Measurements from ENCODE around the gene RDH13. TPM values are rescaled to one million over a fixed set of nuclear protein-coding genes. Genes with fewer than 3 reads are reported as not detected.
"Not testable (repeated sequence)": the region's sequence is repeated elsewhere in the genome, so short reads cannot be mapped to it uniquely, and the experiment has no call there.

The RDH13 gene
- total RNA-seq, 1 experiment from 2014 or later: 5.3 TPM

DNA sequence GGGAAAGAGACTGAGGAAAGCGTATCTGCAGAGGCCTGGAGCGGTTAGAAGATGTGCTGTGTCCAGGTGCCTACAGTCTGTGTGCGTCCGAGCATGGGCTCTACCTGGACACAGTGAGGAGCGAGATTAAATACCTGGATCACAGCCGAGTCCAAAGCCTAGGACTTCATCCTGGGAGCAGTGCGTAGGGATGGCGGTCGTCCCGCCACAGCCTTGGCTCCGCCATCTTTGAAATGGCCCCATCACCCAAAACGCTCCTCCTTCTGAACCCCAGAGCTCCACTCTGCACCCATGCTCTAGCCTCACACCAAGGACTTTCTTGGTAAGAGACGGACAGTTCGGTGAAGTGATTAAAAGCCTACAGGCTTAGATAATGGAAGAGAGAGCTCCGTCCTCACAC, 44.7 kb downstream of the RDH13 start:
- no peak for DNase-seq (ENCODE audit: low read depth)

DNA sequence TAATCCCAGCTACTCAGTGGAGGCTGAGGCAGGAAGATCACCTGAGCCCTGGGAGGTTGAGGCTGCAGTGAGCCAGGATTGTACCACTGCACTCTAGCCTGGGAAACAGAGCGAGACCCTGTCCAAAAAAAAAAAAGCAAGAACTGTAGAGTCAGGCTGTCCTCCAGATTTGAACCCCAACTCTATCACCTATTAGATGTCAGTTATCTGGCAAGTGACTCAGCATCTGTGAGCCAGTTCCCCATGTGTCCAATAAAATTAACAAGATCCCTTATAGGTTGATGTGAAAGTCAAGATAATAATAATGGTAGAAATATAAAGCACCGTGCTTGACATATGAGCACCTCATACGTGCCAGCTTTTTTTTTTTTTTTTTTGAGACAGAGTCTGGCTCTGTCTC, 46.9 kb downstream of the RDH13 start:
- DNase-seq (ENCODE audit: low read depth): no peak

DNA sequence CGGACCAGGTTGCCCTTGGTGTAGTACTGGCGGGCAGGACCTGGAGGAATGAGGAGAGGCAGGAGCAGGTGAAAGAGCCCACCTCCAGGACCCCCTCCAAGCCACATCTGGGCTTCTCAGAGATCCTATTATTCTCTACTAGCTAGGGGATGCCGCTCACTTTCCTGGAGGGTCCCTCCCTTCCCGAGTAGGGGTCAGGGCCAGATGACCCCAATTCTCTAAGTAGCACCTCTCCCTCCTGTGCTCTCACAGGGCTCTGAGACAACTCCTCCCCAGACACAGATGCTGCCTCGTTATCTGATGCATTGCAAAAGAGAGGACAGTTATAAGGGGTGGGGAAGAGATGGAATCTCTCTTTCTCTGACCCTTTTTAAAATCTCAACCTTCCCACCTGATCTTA, 47.8 kb downstream of the RDH13 start:
- DNase-seq (ENCODE audit: low read depth): no peak

DNA sequence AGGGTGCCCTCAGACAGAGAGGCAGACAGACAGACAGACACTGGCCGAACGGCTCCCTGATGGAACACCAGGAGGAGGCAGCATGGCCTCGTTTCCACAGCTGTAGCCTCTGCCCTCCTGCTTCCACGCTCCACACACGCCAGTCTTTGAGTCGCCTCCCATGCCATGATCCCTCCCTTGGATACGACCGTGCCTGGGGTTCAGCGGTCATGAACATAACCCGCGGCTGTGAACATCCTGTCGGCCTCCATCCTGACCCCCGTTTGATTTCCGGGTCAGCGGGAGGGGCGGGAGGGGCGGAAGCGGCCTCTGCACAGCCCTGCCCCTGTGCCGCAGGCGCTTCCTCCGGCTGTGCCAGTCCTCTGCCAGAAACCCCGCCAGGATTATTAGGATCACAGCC, 48.2 kb downstream of the RDH13 start:
- DNase-seq (ENCODE audit: low read depth): no peak

DNA sequence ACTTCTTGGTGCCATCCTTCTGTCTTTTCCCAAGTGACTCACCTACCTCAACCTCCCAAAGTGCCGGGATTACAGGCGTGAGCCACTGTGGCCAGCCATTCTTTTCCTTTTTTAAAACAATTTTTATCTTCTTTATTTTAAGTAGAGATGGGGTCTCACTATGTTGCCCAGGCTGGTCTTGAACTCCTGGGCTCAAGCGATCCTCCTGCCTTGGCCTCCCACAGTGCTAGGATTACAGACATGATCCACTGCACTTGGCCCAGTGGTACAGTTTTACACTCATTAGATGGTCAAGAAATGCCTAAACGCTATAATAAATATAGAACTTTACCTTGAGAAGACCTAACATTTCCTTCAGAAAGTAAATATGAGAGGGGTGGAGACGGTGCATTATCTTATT, 49.4 kb downstream of the RDH13 start:
- DNase-seq (ENCODE audit: low read depth): no peak

DNA sequence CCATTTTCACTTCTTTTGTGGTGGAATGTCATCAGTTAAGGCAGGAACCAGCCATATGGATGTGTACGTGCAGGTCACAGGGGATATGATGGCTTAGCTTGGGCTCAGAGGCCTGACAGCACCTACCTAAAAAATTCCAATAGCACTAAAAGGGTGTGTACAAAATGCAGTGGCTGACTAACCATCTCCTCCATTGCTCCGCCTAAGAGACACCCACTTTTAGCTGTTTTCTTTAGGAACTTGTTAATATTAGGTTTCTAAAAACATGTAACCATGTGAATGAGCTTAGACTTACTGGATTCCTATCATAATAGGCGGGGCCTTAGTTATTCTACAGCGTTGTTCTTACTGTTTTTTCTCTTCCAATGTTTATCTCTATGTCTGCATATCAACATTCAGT, 50.6 kb downstream of the RDH13 start:
- no peak for DNase-seq (ENCODE audit: low read depth)

DNA sequence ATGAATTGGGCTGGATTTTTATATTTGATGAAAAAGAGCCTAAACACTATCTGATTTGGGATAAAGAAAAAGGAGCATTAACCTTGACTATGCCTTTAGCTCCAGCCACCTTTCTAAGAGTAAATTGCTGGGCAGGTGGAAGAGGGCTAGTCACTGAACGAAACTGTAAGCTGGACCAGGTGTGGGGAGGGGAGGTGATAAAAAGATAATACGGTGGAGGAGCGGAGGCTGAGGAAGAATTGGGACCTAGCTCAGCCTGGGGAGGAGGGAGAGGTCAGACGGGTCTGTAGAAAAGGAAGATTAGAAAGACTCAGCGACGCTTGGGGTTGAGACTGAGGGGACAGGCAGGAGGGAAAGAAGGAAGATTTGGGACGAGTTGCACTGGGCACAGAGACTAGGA, 52.4 kb downstream of the RDH13 start:
- DNase-seq (ENCODE audit: low read depth): not testable (repeated sequence)

DNA sequence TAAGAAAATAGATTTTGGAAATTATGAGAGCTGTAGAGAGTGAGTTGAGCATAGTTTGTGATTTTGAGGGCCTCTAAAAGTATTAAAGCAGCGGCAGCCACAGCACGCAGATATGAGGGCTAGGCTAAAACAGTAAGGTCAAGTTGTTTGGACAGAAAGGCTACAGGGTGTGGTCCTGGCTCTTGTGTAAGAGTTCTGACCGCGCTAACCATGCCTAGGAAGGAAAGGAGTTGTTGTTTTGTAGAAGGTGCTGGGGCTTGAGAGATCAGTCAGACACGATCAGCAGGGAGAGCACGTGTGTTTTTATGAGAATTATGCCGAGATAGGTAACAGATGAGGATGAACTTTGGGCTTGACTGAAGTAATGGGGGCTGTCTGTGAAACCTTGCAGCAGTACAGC, 54.2 kb downstream of the RDH13 start:
- DNase-seq (ENCODE audit: low read depth): not testable (repeated sequence)

DNA sequence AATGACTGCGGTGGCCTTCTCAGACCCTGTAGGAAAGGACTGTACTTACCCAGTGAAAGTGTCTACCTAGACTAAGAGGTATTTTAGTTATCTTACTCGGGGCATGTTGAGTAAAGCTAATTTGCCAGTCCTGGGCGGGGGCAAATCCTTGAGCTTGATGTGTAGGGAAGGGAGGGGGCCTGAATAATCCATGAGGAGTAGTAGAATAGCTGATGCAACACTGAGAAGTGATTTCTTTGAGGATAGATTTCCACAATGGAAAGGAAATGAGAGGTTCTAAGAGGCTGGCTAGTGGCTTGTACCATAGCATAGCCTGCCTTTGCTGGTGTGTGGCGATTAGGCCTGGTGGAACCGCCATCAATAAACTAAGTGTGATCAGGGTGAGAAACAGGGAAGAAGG, 54.8 kb downstream of the RDH13 start:
- not testable (repeated sequence) for DNase-seq (ENCODE audit: low read depth)

DNA sequence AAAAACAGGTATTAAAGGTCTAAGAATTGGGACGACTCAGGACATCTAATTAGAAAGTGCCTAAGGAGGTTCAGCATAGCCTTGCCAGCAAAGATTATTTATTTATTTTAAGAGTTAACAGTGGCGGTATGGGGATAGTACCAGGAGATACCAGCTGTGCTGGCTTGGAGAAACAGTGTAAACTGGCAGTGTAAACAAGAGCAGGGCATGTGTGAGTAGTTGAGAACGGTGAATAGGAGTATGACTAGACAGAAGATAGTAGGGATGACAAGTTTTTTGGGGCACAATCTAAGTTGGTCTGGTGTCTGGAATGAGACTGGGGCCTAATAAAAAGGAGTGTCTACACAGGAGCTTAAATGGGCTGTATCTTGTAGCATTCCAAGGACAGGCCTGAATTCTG, 55.4 kb downstream of the RDH13 start:
- not testable (repeated sequence) for DNase-seq (ENCODE audit: low read depth)

DNA sequence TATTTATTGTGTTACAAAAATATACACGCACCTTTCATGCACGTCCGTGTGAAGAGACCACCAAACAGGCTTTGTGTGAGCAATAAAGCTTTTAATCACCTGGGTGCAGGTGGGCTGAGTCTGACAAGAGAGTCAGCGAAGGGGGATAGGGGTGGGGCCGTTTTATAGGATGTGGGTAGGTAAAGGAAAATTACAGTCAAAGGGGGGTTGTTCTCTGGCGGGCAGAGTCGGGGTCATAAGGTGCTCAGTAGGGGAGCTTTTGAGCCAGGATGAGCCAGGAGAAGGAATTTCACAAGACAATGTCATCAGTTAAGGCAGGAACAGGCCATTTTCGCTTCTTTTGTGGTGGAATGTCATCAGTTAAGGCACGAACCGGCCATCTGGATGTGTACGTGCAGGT, 56.2 kb downstream of the RDH13 start:
- DNase-seq (ENCODE audit: low read depth): not testable (repeated sequence)

DNA sequence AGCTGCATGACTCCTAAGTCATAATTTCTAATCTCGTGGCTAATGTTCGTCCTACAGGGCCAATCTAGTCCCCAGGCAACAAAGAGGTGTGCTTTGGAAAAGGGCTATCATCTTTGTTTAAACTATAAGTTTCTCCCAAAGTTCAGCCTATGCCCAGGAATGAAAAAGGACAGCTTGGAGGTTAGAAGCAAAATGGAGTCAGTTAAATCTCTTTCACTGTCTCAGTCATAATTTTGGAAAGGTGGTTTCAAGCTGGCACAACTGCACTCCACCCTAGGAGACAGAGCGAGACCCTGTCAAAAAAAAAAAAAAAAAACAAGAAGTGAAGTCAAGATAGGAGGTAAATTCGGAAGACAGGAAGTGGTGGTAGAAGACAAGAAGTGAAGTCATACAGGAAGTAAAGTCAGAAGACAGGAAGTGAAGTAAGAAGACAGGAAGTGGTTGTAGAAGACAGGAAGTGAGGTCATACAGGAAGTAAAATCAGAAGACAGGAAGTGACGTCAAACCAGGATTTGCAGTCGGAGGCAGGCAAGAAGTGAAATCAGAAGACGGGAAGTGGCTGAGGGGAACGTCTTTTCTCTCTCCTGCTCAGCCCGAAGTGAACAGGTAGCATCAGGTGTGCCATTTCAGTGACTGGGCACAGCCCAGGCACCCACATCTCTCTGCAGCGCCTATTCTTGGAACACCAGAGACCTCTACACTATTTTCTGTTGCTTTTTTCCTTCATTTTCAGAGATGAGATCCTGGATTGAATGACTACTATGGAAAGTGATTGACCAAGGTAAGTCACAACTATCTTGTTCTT, 57.1 kb downstream of the RDH13 start:
- peak; percentile 57 for DNase-seq (ENCODE audit: low read depth)

DNA sequence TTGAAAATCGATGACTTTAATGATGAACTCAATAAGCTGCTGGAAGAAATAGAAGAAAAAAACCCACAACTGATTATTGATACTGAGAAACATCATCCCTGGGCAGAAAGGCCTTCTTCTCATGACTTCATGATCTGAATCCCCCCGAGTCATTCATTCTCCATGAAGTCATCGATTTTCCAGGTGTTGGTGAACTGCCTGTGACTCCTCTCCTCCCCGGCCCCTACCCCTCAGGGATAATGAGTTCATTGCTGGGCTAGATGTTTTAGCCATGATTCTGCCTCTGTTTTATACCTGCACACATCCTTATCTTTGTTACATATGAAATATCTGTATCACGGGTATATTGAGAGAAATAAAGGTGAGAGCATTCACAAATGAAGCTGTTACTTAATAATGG, 62.2 kb downstream of the RDH13 start:
- no peak for DNase-seq (ENCODE audit: low read depth)

DNA sequence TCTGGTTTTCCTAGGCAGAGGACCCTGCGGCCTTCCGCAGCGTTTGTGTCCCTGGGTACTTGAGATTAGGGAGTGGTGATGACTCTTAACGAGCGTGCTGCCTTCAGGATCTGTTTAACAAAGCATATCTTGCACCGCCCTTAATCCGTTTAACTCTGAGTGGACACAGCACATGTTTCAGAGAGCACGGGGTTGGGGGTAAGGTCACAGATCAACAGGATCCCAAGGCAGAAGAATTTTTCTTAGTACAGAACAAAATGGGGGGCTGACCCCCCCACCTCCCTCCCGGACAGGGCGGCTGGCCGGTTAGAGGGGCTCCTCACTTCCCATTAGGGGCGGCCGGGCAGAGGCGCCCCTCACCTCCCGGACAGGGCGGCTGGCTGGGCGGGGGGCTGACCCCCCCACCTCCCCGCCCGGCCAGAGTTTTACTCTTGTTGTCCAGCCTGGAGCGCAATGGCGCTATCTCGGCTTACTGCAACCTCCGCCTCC, 64.2 kb downstream of the RDH13 start:
- not testable (repeated sequence) for DNase-seq (ENCODE audit: low read depth)

DNA sequence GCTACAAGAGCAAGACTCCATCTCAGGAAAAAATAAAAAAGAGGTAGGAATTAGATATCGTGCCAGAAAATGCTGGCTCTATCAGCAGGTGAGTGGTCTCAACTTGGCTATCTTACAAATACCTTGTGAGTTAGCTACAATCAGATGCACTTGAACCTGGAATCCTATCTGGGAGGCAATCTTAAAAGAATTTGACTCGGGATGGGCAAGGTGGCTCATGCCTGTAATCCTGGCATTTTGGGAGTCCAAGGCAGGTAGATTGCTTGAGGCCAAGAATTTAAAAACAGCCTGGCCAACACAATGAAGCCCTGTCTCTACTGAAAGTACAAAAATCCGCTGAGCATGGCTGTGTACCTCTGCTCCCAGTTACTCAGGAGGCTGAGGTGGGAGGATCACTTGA, 67.4 kb downstream of the RDH13 start:
- DNase-seq (ENCODE audit: low read depth): no peak

Other genes starting within 250 kb of the RDH13 start
- gene KIR3DL1, start 246.7 kb downstream of the RDH13 start, total RNA-seq (2014; rRNA removed; shearing (Covaris generic)): not detected in 2 replicates
- gene KIR2DS4, start 230.5 kb downstream of the RDH13 start, total RNA-seq (2014; rRNA removed; shearing (Covaris generic)): not detected in 2 replicates
- not detected in 2 replicates for gene KIR3DL2, start 212.7 kb downstream of the RDH13 start, total RNA-seq (2014; rRNA removed; shearing (Covaris generic))
- not detected in 2 replicates for gene FCAR, start 188.9 kb downstream of the RDH13 start, total RNA-seq (2014; rRNA removed; shearing (Covaris generic))
- not detected in 2 replicates for gene NCR1, start 157.0 kb downstream of the RDH13 start, total RNA-seq (2014; rRNA removed; shearing (Covaris generic))
- not detected in 2 replicates for gene NLRP7, start 115.6 kb downstream of the RDH13 start, total RNA-seq (2014; rRNA removed; shearing (Covaris generic))
- not detected in 2 replicates for gene NLRP2, start 96.8 kb downstream of the RDH13 start, total RNA-seq (2014; rRNA removed; shearing (Covaris generic))
- not detected in 2 replicates for gene GP6, start 24.9 kb downstream of the RDH13 start, total RNA-seq (2014; rRNA removed; shearing (Covaris generic))
- 1.7 and 2.5 TPM in 2 replicates for gene EPS8L1, start 12.7 kb upstream of the RDH13 start, total RNA-seq (2014; rRNA removed; shearing (Covaris generic))
- 26.9 and 39.9 TPM in 2 replicates for gene PPP1R12C, start 54.5 kb upstream of the RDH13 start, total RNA-seq (2014; rRNA removed; shearing (Covaris generic))
- gene TNNT1, start 86.1 kb upstream of the RDH13 start, total RNA-seq (2014; rRNA removed; shearing (Covaris generic)): 25.5 and 40.1 TPM in 2 replicates
- gene TNNI3, start 94.6 kb upstream of the RDH13 start, total RNA-seq (2014; rRNA removed; shearing (Covaris generic)): 0.42 TPM in 1 of 2 replicates, not detected in the other
- gene DNAAF3, start 103.5 kb upstream of the RDH13 start, total RNA-seq (2014; rRNA removed; shearing (Covaris generic)): 0.44 and 4.0 TPM in 2 replicates
- gene SYT5, start 117.1 kb upstream of the RDH13 start, total RNA-seq (2014; rRNA removed; shearing (Covaris generic)): not detected in 2 replicates
- gene PTPRH, start 146.4 kb upstream of the RDH13 start, total RNA-seq (2014; rRNA removed; shearing (Covaris generic)): 0.79 and 1.5 TPM in 2 replicates
- 1.2 and 1.7 TPM in 2 replicates for gene TMEM86B, start 165.6 kb upstream of the RDH13 start, total RNA-seq (2014; rRNA removed; shearing (Covaris generic))
- gene PPP6R1, start 195.9 kb upstream of the RDH13 start, total RNA-seq (2014; rRNA removed; shearing (Covaris generic)): 23.9 and 48.8 TPM in 2 replicates
- gene HSPBP1, start 217.0 kb upstream of the RDH13 start, total RNA-seq (2014; rRNA removed; shearing (Covaris generic)): 25.5 and 37.2 TPM in 2 replicates
- gene BRSK1, start 220.8 kb upstream of the RDH13 start, total RNA-seq (2014; rRNA removed; shearing (Covaris generic)): 0.17 and 2.7 TPM in 2 replicates

Data from M059J (cell line).